NCI-H748 (cell line): ENCODE data around the gene HAND2.

Experiments
- DNase-seq: peaks from one replicate; lab custom pipeline; 2025; ENCODE audit not compliant: unreplicated experiment; lab: John Stamatoyannopoulos, UW

Gene HAND2

DNA sequence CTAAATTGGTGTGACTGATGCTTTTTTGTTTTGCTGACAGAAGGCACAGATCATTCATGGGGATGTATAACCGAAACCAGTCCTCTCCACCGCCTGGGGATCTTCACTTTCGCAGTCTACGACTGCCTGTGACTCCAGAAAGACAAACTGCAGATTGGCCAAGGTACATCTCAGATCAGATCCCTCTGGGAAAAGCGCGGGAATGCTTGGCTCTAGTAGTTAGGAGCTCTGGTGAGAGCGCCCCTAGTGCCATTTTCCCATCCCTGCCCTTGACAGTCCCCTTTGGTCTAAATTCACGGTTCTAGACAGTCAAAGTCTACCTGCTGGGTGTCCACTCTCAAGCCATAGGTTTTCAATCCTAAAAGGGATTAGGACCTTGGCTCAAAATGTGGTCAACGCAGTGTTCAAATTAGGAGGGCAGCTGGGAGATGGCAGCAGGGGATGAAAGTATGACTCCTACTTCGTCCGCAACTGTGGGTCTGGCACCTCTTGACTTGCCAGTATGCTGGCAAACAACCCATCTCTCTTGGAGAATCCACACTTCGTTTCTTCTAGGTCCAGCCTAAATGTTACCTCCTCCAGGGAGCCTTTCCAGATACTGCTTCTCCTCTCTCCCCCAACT is 6.9 kb upstream of the HAND2 start:
- DNase-seq, result no peak

DNA sequence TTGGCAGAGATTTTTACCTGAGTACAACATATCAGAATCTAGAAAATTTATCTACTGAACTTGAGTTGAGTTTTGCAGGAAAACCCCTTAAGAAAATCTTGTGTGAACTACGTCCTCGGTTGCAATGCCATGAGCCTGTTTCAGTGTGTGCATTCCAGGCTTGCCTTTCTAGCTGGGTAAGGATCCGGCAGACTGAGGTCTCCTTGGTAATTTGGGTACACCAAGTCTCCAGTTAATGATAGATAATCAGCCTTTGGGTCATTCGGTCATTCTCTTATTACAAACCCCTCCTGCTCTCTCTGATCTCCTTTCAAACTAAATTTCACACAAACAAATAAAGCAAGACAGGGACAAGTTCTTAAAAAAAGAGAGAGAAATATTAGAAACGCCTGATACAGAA is 5.9 kb upstream of the HAND2 start:
- no peak for DNase-seq

DNA sequence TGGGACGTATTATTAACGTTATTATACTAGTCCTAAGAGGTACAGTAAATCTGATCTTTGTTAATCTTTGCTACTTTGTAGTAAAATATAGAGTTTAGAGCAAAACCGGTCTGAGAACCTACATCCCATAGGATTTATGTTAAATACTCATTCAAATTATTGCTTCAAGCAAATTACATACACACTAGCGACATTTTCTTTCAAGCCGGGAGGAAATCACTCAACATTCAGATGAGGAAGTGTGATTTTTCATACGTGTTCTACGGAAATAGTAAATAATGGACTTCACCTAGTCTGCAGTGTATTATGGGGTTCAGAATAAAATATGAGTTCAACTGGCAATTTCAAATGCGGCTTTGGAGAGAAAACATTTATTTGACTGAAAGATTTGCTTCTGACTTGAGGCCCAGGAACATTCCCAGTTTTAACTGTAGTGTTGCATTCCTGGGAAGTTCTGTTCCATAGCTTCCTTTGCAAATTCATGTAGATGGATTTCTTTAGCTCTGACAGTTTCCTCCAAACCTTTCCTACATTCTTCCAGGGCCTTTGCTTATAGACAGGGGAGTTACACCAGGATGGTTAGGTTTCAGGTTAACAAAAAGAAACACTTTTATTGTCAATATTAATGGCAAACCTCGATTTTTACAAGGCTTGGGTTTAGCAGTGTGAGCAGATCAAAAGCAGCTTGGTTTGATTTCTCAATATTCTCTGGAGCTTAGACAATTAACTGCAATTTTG is 5.3 kb upstream of the HAND2 start:
- no peak for DNase-seq

DNA sequence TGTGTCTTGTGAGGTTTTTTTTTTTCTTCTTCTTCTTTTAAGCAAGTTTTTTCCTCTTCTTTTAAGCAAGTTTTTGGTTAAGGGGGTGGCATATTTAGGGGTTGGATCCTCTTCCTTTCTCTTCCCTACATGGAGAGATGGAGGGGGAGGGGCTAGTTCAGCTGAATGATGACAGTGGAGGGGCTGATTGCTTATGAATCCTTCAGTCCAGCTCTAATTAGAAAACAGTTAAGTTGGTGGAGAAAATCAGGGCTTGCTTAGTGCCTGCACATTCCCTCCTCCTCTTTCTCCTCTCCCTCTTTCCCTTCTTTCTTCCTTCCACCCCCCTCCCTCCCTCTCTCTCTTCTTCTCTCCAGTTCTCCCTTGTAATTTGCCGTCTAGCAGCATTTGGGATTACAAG is 4.4 kb upstream of the HAND2 start:
- DNase-seq, result no peak

DNA sequence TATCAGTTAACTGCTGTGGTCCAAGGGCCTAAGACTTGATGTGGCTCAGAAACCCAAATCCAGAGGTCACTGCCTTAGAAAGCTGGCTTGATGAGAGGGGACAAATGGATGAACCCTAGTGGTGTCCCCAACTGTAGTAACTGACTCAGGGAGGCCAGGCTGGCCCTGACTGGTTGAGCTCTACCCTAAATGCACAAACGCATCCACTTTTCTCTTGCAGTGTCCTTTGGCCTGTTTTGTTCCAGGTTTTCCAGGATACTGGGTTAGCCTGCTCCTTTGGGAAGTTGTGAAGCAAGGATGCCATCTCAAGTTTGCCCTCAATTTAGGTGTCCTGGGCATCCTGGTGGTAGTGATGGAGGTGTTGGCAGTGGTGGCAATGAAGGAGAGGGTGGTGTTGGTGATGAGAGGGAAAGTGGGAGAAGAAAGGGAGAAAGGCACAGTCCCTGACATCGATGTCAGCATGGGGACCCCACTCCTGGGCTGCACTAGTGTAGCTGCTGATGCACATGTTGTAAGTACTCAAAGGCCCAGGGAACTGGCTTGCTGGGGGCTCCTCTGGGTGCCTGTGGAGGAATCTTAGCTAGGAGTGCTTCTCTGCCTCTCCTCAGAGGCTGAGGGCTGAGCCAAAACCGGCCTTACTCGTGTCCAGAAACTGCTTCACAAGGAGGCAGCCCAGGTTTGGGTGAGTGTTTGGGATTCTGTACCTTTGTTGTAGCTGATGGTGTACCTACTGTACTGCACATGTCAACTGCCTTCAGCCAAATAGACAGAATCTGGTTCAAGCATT is 2.9 kb upstream of the HAND2 start:
- no peak for DNase-seq

DNA sequence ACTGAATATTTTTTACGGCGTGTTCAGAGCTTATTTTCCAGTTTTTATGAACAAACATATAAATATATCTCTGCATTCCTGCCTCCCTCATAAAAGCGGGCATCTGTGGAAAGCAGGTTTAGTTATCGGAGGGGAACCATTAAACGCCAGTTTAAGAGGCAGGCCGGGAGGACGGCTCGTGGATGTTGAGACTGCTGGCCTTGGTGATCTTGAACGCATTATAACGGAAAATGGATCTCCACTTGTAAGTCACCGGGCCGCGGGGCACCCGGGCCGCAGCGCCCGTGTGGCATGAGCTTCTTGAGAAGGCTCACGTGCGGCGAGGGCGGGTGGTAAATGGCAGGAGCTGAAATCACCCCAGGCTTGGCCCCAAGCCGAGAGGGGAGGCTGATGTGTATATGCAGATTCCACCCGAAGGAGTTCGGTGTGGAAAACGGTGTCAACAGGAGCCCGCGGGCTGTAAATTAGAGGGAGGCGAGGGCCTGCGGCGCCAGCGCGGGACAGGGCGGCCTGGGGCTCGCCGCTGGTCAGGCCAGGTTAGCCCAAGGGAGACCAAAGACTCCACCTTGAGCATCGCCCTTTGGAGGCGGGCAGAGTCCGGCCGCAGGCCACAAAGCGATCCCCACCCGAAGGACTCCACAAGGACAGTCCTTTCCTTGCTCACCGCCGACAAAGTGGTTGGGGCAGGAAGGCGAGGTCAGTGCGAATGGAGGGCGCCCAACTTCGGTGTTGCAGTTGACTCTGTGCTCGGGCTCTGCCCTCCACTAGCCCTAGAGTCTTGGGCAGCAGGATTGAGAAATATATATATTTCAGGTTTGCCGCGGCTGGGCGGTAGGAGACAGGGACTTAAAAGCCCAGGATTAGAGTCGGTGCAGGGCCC is 1.3 kb upstream of the HAND2 start:
- DNase-seq, result no peak

DNA sequence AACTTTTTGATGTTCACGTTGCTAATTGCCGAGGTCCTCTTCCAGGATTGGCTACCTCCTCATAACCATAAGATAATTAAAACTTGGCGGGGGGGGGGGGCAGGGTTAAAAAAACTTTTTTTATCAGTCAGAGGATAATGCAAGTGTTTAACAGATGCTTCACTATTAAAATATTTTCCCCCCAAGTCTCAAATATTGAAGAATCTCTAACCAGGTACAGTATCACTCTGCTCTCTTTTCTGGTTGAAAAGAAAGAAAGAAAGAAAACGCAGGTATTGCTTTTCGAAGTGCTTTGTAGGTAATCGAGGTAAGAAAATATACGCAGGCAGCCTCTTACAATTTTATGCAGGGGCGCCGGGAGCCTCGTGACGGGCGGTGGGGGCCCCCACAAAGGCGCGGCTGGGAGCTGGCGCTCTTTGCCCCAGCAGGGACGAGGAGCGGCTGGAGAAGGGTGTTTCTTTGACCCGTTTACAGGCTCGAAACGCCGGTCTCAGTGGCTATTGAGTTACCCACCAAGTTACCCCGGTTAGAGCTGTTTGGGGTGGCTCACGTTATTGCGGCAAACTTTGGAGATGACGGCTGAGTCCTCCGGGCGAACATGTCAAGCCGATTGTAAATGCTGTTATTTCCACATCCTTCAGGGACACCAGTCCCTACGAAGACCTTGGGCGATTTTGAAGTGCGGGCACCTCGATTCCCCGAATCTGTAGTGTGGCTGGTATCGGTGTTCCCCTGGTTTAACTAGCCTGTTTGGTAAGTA is 477 bp upstream of the HAND2 start:
- peak; percentile 21 for DNase-seq

DNA sequence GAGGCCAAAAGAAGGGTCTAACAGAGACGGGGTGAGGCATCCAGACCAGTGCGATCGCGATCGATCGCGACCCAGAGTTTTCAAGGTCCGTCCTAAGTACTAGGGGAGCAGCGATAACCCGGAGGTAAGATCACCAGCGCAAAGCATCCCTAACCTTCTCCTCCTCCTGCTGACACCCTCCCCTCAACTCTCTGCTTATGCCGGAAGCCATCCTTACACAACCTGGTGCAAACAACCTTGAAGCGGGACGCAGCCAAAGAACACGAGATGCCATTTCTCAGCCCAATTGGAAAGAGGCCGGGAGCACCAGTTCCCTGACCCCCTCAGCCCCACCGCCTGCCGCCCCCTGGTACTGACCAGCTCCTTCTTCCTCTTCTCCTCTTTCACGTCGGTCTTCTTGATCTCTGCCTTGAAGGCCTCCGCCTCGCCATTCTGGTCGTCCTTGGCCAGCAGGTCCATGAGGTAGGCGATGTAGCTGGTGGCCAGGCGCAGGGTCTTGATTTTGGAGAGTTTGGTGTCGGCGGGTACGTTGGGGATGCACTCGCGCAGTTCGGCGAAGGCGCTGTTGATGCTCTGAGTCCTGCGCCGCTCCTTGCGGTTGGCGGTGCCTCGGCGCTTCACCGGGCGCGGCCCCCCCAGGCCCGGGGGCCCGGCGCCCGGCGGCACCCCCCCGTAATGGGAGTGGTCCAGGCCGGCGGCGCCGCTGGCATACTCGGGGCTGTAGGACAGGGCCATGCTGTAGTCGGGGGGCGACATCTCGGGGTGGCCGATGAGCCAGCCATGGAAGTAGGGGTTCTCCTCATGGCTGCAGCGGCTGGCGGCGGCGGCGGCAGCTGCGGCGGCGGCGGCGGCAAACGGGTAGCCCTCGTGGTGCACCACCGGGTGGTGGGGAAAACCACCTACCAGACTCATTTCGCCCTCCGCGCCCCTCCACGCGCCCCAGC is 1.4 kb downstream of the HAND2 start:
- peak; percentile 53 for DNase-seq

DNA sequence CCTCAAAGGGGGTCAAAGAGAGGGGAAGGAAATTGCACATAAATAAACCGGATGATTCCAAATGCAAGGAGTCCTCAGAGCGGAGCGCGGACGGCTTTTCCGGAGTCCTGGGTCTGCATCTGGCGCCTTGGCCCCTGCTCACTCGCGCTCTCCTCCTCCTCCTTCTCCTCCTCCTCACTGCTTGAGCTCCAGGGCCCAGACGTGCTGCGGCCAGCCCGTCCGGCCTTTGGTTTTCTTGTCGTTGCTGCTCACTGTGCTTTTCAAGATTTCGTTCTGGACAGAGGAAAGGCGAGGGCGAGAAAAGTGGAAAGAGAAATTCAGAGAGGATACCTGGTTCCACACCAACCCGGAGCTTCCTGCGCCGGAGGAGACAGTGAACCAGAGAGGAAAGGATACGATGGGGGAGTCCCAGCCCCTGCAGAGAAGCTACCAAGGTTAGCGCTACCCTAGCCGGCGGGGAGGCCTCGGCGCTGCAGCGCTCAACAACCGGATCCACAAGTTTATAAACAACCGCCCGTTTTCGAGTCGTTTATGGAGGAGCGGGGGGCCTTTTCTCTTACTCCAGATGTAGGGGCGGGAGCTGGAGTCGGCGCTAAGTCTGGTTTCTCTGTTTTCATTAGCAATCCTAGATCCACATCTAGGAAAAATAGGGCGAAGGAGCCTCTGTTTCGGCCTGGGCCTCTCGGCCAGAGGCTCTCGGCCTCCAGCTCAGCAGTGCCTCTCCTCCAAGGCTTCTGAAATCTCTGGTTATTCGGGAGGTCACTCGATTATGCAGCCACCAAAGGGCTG is 2.7 kb downstream of the HAND2 start:
- DNase-seq, result peak; percentile 25

DNA sequence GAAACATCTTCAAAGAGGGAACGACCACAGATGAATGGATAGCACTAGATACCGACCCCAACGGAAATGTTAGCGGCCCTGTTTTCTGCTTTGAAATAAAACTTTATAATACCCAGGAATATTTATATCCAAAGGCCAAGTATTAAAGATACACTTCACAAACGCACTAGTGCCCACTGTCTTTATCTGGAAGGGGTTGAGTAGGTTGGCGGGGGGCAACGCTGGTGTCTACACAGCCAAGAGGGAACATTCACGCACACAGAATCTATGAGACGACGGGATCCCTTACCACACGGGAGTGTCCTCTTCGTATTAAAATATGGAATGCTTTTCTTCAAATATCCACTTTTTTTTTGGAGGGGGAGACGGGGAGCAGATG is 3.3 kb downstream of the HAND2 start:
- DNase-seq, result no peak

DNA sequence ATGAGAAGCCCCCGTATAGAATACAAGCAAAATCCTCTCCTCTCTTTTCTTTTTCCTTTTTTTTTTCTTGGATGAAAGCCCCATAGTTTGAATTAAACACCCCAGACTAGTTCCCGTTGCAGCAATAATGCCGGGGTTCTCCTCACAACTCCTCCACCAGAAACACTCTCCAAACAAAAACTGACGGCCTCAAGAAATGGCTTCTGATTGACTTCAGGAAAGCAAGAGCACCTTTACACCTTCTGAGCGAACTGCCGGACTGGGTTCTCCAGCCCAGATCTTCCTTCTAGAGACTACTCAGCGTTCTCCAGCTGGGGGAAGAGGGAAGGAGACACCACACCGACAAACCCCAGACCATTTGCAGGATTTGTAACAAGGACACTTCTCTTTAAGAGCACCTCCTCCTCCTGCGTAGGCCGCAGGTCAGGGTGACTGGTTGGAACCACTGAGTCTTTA is 4.0 kb downstream of the HAND2 start:
- peak; percentile 11 for DNase-seq

DNA sequence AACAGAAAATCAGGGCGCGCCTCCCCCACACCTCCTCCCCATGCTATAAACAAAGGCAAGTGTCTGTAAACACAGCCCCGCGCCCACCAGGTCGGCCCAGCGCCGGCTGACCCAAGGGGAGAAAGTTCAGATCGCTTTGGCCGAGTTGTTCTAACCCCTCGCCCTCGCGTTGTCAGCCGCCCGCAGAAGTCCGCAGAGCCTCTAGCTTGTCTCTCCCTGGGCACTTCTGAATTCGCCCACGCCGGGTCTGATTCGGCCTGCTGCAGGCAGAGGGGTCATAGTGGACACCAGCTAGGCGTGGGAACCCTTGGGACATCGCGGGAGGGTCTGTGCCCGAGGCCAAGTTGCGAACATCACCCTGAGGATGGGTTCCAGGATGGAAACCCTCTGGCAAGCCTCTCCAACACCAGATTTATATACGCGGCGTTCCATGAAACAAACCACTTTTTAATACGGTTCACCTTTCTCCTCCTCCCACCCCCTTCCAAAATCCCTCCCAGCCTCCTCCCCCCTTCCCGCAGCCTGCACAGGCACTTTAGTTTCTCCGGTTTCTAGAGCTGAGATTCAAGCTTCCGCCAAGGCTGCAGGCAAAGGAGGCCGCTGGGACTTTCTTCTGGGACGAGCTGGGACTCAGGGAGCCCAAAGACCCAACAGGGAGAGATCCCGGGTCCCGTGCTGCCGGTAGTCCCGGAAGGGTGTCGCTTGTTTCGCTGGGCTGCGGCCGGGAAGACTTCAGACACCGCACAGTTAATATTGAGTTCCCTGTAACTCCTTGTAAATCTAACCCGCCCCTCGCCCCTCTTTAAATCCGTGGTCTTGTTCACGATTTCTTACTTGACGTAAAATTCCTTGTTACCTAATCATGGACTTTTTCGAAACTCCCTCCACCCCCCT is 4.7 kb downstream of the HAND2 start:
- no peak for DNase-seq

DNA sequence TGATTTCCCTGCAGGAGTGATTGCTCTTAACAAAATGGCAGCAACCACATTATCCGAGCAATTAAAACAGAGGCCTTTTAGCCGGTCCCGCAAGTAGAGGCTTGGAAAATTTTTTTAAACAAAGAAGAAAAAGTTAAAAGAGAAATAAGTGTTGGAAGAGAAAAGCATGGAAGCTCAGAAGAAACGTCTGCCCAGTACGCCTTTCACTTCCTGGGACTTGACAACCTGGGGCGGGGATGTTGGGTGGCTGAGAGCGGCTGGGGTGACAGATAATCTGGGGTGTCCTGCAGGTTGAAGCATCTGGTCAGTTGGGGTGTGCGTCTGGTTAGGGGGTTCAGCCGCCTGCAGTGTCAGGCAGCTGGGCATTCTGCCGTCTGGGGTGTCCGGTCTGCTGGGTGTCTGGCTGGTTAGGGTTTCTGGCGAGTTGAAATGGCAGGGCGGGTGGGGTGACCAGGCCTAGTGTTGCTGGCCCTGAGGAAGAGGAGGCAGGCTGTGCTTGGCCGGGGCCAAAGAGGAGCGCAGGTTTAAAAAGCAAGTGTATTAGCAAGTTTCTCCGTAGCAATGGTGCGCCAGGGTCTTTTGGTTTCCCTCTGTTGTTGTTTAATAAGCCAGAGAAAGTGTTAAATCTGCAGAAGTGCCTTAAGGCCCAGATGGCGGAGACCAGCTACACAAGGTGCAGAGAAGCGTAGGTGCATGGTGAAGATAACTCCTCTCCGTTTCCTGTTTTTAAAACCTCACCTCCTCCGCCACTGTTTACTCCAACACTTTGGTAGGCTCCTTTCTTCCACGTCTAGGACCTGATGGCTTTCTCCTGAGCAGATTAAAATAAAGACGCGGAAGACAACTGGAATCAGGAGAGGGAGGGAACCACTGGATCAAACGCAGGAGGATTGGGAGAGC is 5.6 kb downstream of the HAND2 start:
- DNase-seq, result no peak

DNA sequence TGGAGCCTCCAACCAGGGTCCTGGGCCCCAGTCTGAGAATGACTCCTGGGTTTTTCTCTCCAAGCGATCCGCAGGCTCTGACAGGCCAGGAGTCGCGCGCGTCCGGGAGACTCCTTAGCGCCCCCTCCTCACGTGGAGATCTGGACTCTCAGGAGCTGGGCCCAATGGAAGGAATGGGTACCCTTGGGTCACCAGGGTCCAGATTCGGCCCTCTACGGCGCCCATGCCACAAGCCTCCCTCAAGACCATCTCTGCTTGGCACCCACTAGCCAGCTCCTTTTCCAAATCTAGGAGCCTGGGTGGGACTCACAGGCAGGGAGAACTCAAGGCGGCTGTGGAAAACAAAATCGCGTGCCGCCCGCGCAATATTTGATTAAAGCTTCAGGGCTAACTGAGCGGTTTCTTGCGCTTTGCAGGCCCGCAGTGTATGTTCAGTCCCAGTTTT is 7.1 kb downstream of the HAND2 start:
- DNase-seq, result peak; percentile 45

DNA sequence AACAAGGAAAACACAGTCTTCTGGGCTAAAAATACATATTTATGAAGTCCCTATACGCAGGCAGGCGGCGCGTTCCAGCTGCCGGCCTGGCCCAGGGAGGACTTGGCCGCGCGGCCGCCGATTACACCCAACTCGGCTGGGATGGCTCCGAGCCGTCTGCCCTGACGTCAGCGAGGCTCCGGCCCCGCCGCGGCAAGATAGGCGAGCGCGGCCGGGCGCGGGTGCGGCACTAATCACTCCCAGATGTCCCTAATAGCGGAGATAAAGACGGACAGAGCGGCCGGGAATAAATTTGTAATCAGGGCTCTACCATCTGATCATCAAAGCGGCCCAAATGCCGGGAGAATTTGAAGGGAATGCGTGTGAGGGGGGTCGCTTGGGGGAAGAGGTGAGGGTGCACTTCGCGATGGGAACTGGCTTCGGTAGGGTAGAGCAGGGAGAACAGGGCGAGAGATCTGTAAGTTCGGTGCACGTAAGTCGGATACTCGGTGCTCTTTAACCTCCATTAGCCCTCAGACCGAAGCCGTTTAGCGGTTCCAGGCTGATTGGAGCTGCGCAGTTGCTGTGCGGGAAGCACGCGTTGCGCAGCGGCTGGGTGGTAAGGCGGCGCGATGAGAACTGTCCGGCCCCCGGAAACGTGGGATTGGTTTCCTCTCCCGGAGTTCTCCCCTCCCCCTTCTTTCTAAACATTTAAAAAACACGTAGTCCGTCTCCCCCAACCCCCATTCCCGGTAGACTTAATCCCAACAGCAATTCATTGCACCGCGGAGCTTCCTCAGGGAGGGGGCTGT is 7.7 kb downstream of the HAND2 start:
- DNase-seq, result peak; percentile 65
